Measurements from ENCODE around the gene PRIM1. TPM values are rescaled to one million over a fixed set of nuclear protein-coding genes. Genes with fewer than 3 reads are reported as not detected.

The PRIM1 gene
- total and polyA plus RNA-seq, 2 of the 13 experiments (the other 11 are each of a cell fraction or from before 2014, with no cell fraction given), result 30.0 to 47.3 TPM

GRCh38 chr12:56724972-56725722 lies 27.0 kb downstream of the PRIM1 start, which contains the start of gene NACA:
Gene NACA, minus strand, starts transcription at chr12:56725299. Its CDS starts 778 bp downstream, at chr12:56724521.
- DNase-seq (ENCODE audit: low spot score) (peak; percentile 95), FAIRE-seq (peak; percentile 75), ATAC-seq (peak; percentile 97)
- CTCF ChIA-PET (ENCODE audit: low intra/inter-chr PET ratio, low total read pairs), result no interaction called here
- Histone ChIP-seq H3K36me3 (replicated peaks in 1 of 2; ENCODE audit: control insufficient read depth in 1 of 2, insufficient read depth in 2 of 2, low read length in 2 of 2) (peaks cover 11 to 31% of the 10 kb centered on the region in 2 experiments), H3K9me3 (ENCODE audit: low read length) (no peaks in the 10 kb centered on the region), H3K9ac (ENCODE audit: insufficient read depth, low read depth, low read length) (peak within 1 kb of the TSS; percentile 100), H3K4me1 (ENCODE audit: insufficient read depth, low read length) (peaks cover 36% of the 10 kb centered on the region), H3K27ac (ENCODE audit: extremely low read length, insufficient read depth, low read length) (peak within 1 kb of the TSS; percentile 92), H3K79me2 (ENCODE audit: insufficient read depth, low read length) (peaks cover 49% of the 10 kb centered on the region), H3K4me3 (replicated peaks in 1 of 3; ENCODE audit: insufficient read depth in 1 of 3, low read depth in 2 of 3, low read length in 3 of 3) (peak within 1 kb of the TSS; percentile 84 to 94 (median 92)), H2AFZ (ENCODE audit: low read length) (peak within 1 kb of the TSS; percentile 73), H3K4me2 (ENCODE audit: low read depth, low read length) (peak within 1 kb of the TSS; percentile 98), H4K20me1 (ENCODE audit: insufficient read depth, low read length) (peaks cover 43% of the 10 kb centered on the region), H3K27me3 (ENCODE audit: control insufficient read depth in 1 of 2, insufficient read depth in 2 of 2, low read length in 2 of 2) (peaks cover 0 to 6% of the 10 kb centered on the region in 2 experiments; a peak in 1 of 5 replicates)
- POLR2A ChIA-PET, result interaction anchor here (0.7 to 1.8 kb wide), 34 partner anchors 9 to 907 kb away, joined by 3 to 42 read pairs (median 5); partner anchors contain the start of genes ATP5F1B, GLS2, NEMP1 and ORMDL2
- in situ Hi-C loops (cut with HindIII; ENCODE audit: extremely low pct_ligation_motif_present, low pct_unique_long_range_greater_than_20kb), result loop anchor here (5.0 to 10.0 kb wide), 2 partner anchors 38 to 80 kb away; partner anchors contain the start of genes ATP5F1B and PTGES3
- WGBS (ENCODE audit: low lambda C conversion rate), result 1% methylated on average over 26 of the region's 46 CpGs
- BruUV-seq (replicated peaks), result no TSS peak
- intact Hi-C loops (cut with micrococcal nuclease; ENCODE audit: unreplicated experiment), result loop anchor here (1.0 to 10.0 kb wide), 3 partner anchors 26 to 80 kb away; partner anchors contain the start of genes ATP5F1B and PTGES3
- TF ChIP-seq TCF12 (IDR thresholded peaks at IDR 0.05) (no peak), TCF12 (CRISPR knock-in tag; IDR thresholded peaks at IDR 0.05) (peak; percentile 75; the same call in 1 of the 2 replicates), ZNF512 (CRISPR knock-in tag; IDR thresholded peaks at IDR 0.05) (peak; percentile 43; the same call in 1 of the 2 replicates), ZNF441 (CRISPR knock-in tag; IDR thresholded peaks at IDR 0.05; ENCODE audit: borderline replicate concordance) (peak; percentile 58; the same call in 1 of the 2 replicates), SMAD3 (CRISPR knock-in tag; IDR thresholded peaks at IDR 0.05) (peak; percentile 65; the same call in 1 of the 2 replicates), CCDC6 (CRISPR knock-in tag; IDR thresholded peaks at IDR 0.05) (0 out of 2 replicates have a peak, but pooled peaks have one; percentile 28), ZNF296 (CRISPR knock-in tag; conservative IDR thresholded peaks at IDR 0.05) (peak; percentile 82; the same call in 1 of the 2 replicates), MYPOP (CRISPR knock-in tag; IDR thresholded peaks at IDR 0.05) (peak; percentile 75), TSC22D2 (CRISPR knock-in tag; IDR thresholded peaks at IDR 0.05; ENCODE audit: borderline replicate concordance) (peak; percentile 56; the same call in 1 of the 2 replicates), ASH2L (IDR thresholded peaks at IDR 0.05; ENCODE audit: insufficient read length, low read depth, low read length) (peak; percentile 96), THAP8 (CRISPR knock-in tag; IDR thresholded peaks at IDR 0.05; ENCODE audit: borderline replicate concordance) (no peak), SMAD9 (CRISPR knock-in tag; IDR thresholded peaks at IDR 0.05) (no peak), MXD3 (CRISPR knock-in tag; IDR thresholded peaks at IDR 0.05) (peak; percentile 63), DNMT1 (CRISPR knock-in tag; IDR thresholded peaks at IDR 0.05) (no peak), SOX6 (IDR thresholded peaks at IDR 0.05) (no peak), SOX6 (CRISPR knock-in tag; IDR thresholded peaks at IDR 0.05) (peak; percentile 81)
